Neutrophil (primary cell): Measurements from ENCODE around the gene CTAG2.

ENCODE experiments used
- H3K27ac ChIP-seq: fragments of 200-600 bp; sonication (generic); 2 replicates; pipeline ENCODE4 v1.5.1; 2016; ENCODE audit warnings: mild to moderate bottlenecking, moderate library complexity
- H3K27me3 ChIP-seq: fragments of 200-600 bp; sonication (generic); 2 replicates; pipeline ENCODE4 v1.6.0; 2016; ENCODE audit warnings: mild to moderate bottlenecking
- H3K36me3 ChIP-seq: fragments of 200-600 bp; sonication (generic); 2 replicates; pipeline ENCODE4 v1.5.1; 2017
- H3K4me1 ChIP-seq, 2 experiments: fragments of 200-600 bp in 1 of 2; sonication (generic) in 1 of 2; 1 replicate in 1 of 2; 2 replicates in 1 of 2; pipeline versions ENCODE4 v1.5.1 to v1.6.1; 2013 to 2016; ENCODE audit warnings: low read depth in 1 of 2, low read length in 1 of 2, mild to moderate bottlenecking in 1 of 2, moderate library complexity in 1 of 2; ENCODE audit not compliant: control insufficient read depth in 1 of 2, insufficient read depth in 1 of 2
- H3K4me3 ChIP-seq, 2 experiments: fragments of 200-600 bp in 1 of 2; sonication (generic) in 1 of 2; 1 replicate in 1 of 2; 2 replicates in 1 of 2; pipeline ENCODE4 v1.5.1; 2013 to 2016; ENCODE audit warnings: low read depth in 1 of 2, low read length in 1 of 2, mild to moderate bottlenecking in 1 of 2, moderate library complexity in 1 of 2
- H3K9me3 ChIP-seq: fragments of 200-600 bp; sonication (generic); 2 replicates; pipeline ENCODE4 v1.5.1; 2016
- CTCF ChIP-seq: fragments of 200-600 bp; sonication (generic); IDR thresholded peaks from 2 replicates; pipeline ENCODE4 v1.5.1; 2016; ENCODE audit warnings: antibody characterized with exemption

CTAG2 gene

DNA sequence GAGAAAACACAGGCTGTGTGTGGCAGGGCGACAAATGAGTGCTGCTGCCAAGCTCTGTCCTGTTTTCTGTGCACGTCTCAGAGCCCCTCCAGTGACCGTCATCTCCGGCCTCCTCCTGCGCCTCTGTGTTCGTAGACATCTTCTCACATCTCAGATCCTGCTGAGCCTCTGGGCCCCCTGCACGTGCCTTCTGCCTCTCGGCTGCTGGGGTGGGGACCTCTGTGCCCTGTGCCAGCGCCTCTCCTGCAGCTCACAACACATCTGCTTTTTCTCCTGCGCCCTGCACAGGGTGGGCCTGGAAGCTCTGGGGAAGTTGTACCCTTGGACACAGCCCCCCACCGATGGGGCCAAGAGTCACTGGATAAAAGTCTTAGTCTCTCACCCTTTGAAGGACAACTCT lies 2.4 kb upstream of the CTAG2 start:
- H3K4me3 ChIP-seq, result no peak overlapping the region
- no peaks in the 10 kb centered on the region for H3K36me3 ChIP-seq
- no peaks in the 10 kb centered on the region for H3K27me3 ChIP-seq
- H3K9me3 ChIP-seq, result no peaks in the 10 kb centered on the region
- TF ChIP-seq CTCF, result no peak
- H3K4me1 ChIP-seq, result no peaks in the 10 kb centered on the region
- H3K27ac ChIP-seq, result no peak overlapping the region

- H3K4me3 ChIP-seq, result no peak overlapping the region
- no peaks in the 10 kb centered on the region for H3K4me1 ChIP-seq
- no peak overlapping the region for H3K27ac ChIP-seq
- no peaks in the 10 kb centered on the region for H3K27me3 ChIP-seq
- H3K9me3 ChIP-seq, result no peaks in the 10 kb centered on the region
- no peaks in the 10 kb centered on the region for H3K36me3 ChIP-seq
- TF ChIP-seq CTCF, result no peak
These were observed 2.0 kb upstream of the CTAG2 start for GRCh38 chrX:154655346-154655745.

- no peak overlapping the region for H3K4me3 ChIP-seq
- no peaks in the 10 kb centered on the region for H3K4me1 ChIP-seq
- TF ChIP-seq CTCF, result no peak
- no peaks in the 10 kb centered on the region for H3K36me3 ChIP-seq
- H3K9me3 ChIP-seq, result no peaks in the 10 kb centered on the region
- H3K27ac ChIP-seq, result no peak overlapping the region
- no peaks in the 10 kb centered on the region for H3K27me3 ChIP-seq
These were observed 1.5 kb upstream of the CTAG2 start for GRCh38 chrX:154654925-154655324.

GRCh38 chrX:154654372-154654771 lies 993 bp upstream of the CTAG2 start:
- no peak for TF ChIP-seq CTCF
- Histone ChIP-seq H3K4me3 (no peak overlapping the region), H3K4me1 (no peaks in the 10 kb centered on the region)

GRCh38 chrX:154653048-154653401 lies 354 bp downstream of the CTAG2 start:
- no peaks in the 10 kb centered on the region for H3K36me3 ChIP-seq
- H3K9me3 ChIP-seq, result no peaks in the 10 kb centered on the region
- TF ChIP-seq CTCF, result no peak
- no peaks in the 10 kb centered on the region for H3K4me1 ChIP-seq
- no peak overlapping the region for H3K27ac ChIP-seq
- H3K4me3 ChIP-seq, result no peak overlapping the region
- no peaks in the 10 kb centered on the region for H3K27me3 ChIP-seq

More at GRCh38 chrX:154654372-154654771, 993 bp upstream of the CTAG2 start:
- Histone ChIP-seq H3K9me3 (no peaks in the 10 kb centered on the region), H3K36me3 (no peaks in the 10 kb centered on the region), H3K27me3 (no peaks in the 10 kb centered on the region), H3K27ac (no peak overlapping the region)
